Stimulated activated CD8-positive, alpha-beta memory T cell treated with anti-CD3 and anti-CD28 coated beads, Interleukin-7, amount 100 ng/mL, for 1 hour (primary cell): ENCODE data around the gene CHRNA7.

Experiments
- DNase-seq, 2 donors: peaks; one replicate each; pipeline ENCODE4 v3.0.0-alpha.2; 2020; ENCODE audit warnings: low read depth in 2 of 2

The CHRNA7 gene

GRCh38 chr15:32029862-32030781 lies at the start of gene CHRNA7:
TSS of gene CHRNA7 (plus strand) at chr15:32030515. CDS start at chr15:32030595, 80 bp downstream.
- DNase-seq, result no peak

- no peak for DNase-seq
Measured at GRCh38 chr15:31985607-31986006, 44.7 kb upstream of the CHRNA7 start.

- no peak for DNase-seq
Measured at GRCh38 chr15:31993062-31993461, 37.3 kb upstream of the CHRNA7 start.

- no peak for DNase-seq
Measured at GRCh38 chr15:31997711-31998110, 32.6 kb upstream of the CHRNA7 start.

GRCh38 chr15:32003558-32003957 lies 26.8 kb upstream of the CHRNA7 start:
- no peak for DNase-seq

GRCh38 chr15:32004249-32004648 lies 26.1 kb upstream of the CHRNA7 start:
- DNase-seq, result no peak

GRCh38 chr15:32007355-32007960 lies 22.9 kb upstream of the CHRNA7 start:
- DNase-seq, result no peak

GRCh38 chr15:32014953-32015352 lies 15.4 kb upstream of the CHRNA7 start:
- no peak for DNase-seq

GRCh38 chr15:32020156-32020555 lies 10.2 kb upstream of the CHRNA7 start:
- DNase-seq, result no peak

- DNase-seq, result no peak
Measured at GRCh38 chr15:32028921-32029320, 1.4 kb upstream of the CHRNA7 start.

GRCh38 chr15:32029409-32029861 lies 880 bp upstream of the CHRNA7 start:
- no peak for DNase-seq

- no peak for DNase-seq
Measured at GRCh38 chr15:32030795-32031194, 480 bp downstream of the CHRNA7 start.

- DNase-seq, result no peak
Measured at GRCh38 chr15:32033186-32033890, 3.0 kb downstream of the CHRNA7 start.

- DNase-seq, result no peak
Measured at GRCh38 chr15:32034106-32034505, 3.8 kb downstream of the CHRNA7 start.

GRCh38 chr15:32035285-32035684 lies 5.0 kb downstream of the CHRNA7 start:
- DNase-seq, result no peak

- DNase-seq, result no peak
Measured at GRCh38 chr15:32036971-32037370, 6.7 kb downstream of the CHRNA7 start.

- no peak for DNase-seq
Measured at GRCh38 chr15:32041294-32041693, 11.0 kb downstream of the CHRNA7 start.

GRCh38 chr15:32042269-32042972 lies 12.1 kb downstream of the CHRNA7 start:
- DNase-seq, result no peak

GRCh38 chr15:32053719-32054118 lies 23.4 kb downstream of the CHRNA7 start:
- DNase-seq, result no peak

- DNase-seq, result no peak
Measured at GRCh38 chr15:32057876-32058425, 27.6 kb downstream of the CHRNA7 start.

- DNase-seq, result no peak
Measured at GRCh38 chr15:32060706-32061105, 30.4 kb downstream of the CHRNA7 start.
